NCI-H2107 (cell line): ENCODE data around the gene CANX.
"Not testable (repeated sequence)": the region's sequence is repeated elsewhere in the genome, so short reads cannot be mapped to it uniquely, and the experiment has no call there.

Source experiments
- DNase-seq: peaks from one replicate; lab custom pipeline; 2025; lab: John Stamatoyannopoulos, UW

CANX gene

GRCh38 chr5:179699616-179700237 is 960 bp downstream of the CANX start:
- no peak for DNase-seq

GRCh38 chr5:179700401-179700918 is 1.7 kb downstream of the CANX start:
- no peak for DNase-seq

GRCh38 chr5:179716286-179716685 is 17.5 kb downstream of the CANX start:
- DNase-seq, result no peak

- DNase-seq, result no peak
Observed at GRCh38 chr5:179720222-179720621, 21.5 kb downstream of the CANX start.

DNA sequence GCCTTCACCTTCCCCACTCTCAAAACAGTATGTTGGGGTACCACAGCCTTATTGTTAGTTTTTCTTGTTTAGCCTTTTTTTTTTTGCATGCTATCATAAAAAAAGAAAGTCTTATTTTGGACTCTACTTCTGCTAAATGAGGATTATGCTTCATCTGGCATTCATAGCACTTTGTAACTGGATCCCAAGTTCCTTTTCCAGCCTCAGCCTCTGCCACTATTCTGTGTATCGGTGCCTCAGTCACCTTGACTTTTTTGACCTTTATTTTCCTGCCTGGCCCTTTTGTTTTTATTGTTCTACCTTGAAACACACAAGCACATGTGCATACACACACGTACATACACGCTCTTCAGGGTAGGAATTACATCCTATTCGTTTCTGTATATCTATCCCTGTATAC is 25.4 kb downstream of the CANX start:
- DNase-seq, result no peak

DNA sequence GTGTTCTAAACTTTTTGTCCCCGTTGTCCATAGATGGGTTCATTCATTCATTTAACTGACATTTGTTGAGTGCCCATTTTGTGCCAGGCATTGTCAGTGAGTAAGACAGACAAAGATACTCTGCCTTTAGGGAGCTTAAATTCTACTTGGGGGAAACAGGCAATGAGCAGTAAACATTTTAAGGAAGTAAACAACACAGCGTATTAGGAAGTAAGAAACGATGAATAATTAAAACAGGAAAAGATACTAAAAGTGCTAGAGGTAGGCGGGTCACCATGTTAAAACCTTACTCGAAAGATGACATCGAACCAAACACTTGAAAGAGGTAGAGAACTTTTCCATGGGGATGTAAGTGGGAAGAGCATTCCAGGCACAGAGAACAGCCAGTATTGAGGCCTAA is 28.3 kb downstream of the CANX start:
- DNase-seq, result no peak

- DNase-seq, result no peak
Observed at GRCh38 chr5:179729303-179729702, 30.5 kb downstream of the CANX start.

GRCh38 chr5:179729727-179730126 is 31.0 kb downstream of the CANX start:
- no peak for DNase-seq

DNA sequence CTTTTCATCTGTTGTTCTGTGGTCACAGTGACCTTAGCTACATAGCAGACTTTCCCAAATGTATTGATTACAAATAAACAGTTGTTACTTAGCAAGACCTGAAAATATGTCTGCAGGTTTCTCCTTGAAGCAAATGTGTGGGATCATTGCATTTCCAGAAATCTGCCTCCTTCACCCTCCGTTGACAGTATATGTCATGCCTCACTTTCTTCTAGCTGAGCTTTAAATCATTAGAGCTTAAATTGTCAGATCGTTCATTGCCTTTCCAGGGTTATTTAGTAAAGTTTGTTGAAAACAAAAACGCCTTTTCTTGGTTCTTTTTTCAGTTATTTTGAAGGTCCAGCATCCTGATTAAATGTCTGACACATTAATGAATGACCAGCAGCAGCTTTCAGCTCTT is 31.6 kb downstream of the CANX start:
- no peak for DNase-seq

DNA sequence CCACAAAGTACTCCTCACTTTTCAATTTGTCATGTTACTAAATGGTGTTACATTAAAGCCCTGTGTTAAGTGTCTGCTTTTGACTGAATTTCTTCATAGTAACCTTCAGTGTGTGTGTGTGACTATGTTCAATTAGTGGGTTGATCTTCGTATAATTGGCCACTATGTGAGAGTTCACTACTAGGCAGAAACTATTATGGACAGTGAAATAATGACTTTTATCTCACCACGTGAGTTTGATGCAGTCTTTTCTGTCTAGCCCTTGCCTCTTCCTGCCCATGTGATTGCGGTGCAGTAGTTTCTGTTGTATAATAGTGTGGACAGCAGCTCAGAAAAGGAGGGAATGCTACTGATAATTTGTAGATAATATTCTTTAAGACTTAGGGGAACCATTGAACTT is 32.1 kb downstream of the CANX start:
- DNase-seq, result no peak

DNA sequence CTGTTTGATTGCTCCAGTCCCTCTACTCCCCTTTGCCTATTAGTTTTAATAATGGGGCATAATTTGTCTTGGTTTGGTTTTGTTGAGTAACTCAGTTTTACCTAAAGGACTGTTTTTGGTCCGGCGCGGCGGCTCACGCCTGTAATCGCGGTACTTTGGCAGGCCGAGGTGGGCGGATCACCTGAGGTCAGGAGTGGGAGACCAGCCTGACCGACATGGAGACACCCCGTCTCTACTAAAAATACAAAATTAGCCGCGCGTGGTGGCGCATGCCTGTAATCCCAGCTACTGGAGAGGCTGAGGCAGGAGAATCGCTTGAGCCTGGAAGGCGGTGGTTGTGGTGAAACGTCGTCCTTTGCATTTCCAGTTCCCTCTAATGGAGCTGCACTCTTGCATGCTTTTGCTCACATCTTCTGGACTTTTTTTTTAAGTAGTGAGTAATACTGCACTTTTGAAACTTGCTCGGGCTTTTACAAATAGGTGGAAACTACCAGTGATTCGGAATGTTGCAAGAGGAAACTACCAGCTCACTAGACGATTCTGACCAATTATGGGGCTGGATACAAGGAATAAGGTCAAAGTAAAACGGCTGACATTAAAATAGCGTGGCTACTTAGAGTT is 33.1 kb downstream of the CANX start:
- no peak for DNase-seq

DNA sequence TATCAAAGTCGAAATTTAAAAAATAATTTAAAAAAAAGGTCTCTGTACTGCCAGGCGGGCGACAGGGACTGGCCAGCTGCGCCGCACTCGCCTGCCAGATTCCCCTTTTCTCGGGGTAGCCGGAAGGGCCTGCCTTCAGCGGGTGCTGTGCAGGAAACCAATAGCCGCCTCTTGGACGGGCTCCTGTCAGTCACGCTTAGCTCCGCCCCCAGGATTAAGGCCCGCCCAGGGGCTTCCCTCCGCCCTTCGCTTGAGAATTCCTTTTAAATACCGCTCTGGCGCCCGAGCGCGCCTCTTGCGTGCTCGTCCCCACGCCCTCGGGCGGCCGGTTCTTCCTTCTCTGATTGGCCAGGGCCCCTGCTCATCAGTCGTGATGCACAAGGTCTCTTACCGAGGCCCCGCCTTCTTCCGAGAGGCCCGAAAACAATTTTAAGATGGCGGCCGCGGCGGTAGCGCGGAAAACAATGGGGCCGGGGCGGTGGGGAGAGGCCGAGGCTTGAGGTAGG is 33.7 kb downstream of the CANX start, which contains the start of gene MAML1:
Gene MAML1 (plus strand): TSS at position 411 of the 506 bp plus-strand sequence. CDS start 291 bp downstream, outside the sequence.
- peak; percentile 97 for DNase-seq

DNA sequence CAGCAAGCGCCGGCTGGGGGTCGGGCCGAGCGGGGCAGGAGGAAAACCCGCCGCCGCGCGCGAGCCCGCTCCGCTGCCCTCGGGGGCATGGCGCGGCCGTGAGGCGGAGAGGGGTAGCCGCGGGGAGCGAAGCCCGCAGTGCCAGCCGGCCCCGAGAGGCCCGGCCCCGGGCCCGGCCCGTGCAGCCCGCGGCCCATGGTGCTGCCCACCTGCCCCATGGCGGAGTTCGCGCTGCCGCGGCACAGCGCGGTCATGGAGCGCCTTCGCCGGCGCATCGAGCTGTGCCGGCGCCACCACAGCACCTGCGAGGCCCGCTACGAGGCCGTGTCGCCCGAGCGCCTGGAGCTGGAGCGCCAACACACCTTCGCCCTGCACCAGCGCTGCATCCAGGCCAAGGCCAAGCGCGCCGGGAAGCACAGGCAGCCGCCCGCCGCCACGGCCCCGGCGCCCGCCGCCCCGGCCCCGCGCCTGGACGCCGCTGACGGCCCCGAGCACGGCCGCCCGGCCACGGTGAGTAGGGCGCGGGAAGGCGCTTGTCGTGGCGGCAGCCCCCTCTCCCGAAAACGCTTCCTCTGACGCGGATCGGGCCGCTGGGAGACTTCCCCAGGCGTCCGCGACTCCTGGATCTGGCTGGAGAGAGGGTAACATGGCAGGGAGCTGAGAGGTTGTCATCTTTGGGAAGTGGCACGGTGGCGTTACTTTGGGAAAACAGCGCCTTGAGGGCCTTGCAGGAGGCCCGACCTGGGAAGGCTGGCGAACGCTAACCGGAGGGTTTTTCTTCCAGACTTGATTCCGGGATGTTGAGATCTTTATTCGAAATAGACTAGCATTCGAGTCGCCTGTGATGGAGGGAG is 34.4 kb downstream of the CANX start:
- DNase-seq, result no peak

DNA sequence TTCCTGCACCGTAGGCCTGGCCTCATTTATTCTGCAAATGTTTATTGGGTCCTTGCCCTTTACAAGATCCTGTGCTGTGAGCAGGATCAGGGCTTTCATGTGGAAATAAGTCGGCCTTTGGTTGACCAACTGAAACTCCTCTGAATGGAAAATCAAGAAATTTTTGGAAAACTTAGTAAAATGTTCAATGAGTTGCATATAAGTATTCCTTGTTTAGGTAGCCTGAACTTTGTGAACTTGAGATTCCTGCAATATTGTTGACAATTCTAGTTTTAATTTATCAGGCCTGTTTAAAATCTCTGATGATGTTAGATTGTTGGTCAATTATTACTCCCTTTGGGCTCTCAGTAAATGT is 35.0 kb downstream of the CANX start:
- no peak for DNase-seq

- no peak for DNase-seq
Observed at GRCh38 chr5:179734536-179735164, 35.9 kb downstream of the CANX start.

GRCh38 chr5:179738742-179739141 is 40.0 kb downstream of the CANX start:
- DNase-seq, result no peak

- not testable (repeated sequence) for DNase-seq
Observed at GRCh38 chr5:179744106-179744505, 45.3 kb downstream of the CANX start.

DNA sequence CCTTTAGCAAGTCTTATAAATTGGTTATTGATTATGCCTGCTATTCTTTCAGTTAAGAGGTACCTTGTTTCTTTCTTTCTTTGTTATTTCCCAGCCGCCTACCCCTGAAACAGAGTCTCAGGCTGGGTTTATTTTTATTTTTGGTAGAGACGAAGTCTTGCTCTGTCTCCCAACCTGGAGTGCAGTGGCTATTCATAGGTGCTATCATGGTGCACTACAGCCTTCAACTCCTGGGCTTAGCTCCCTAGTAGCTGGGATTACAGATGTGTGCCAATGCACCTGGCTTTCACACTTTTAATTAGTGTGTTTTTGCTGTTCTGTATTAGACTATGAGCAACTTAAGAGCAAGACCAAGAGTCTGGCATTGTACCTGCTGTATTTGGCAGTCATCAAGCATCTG is 48.1 kb downstream of the CANX start:
- no peak for DNase-seq

DNA sequence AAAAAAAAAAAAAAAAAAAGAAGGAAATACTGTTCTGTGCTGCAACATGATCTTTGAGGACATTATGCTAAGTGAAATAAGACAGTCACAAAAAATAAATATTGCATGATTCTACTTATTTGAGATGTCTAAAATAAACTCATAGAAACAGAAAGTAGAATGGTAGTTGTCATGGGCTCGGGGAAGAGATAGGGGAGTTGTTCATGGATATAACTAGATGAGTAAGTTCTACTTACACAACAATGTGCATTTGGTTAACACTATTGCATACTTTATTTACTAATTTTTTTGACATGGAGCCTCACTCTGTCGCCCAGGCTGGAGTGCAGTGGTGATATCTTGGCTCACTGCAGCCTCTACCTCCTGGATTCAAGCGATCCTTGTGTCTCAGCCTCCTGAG is 49.0 kb downstream of the CANX start:
- no peak for DNase-seq

GRCh38 chr5:179749857-179750508 is 51.2 kb downstream of the CANX start:
- no peak for DNase-seq

- DNase-seq, result no peak
Observed at GRCh38 chr5:179753971-179754370, 55.2 kb downstream of the CANX start.

GRCh38 chr5:179755022-179755421 is 56.3 kb downstream of the CANX start:
- no peak for DNase-seq
